SU-DHL-6 (cell line): ENCODE data around the gene SDK1.

Experiments
- H2AFZ ChIP-seq: fragments of 200-600 bp; sonication (generic); 2 replicates; pipeline ENCODE4 v1.6.1; 2014; ENCODE audit warnings: low read depth, mild to moderate bottlenecking, moderate library complexity, mixed read lengths, antibody characterized with exemption, low read length; ENCODE audit not compliant: severe bottlenecking
- H3F3A ChIP-seq: fragments of 200-600 bp; shearing (Covaris generic); 2 replicates; pipeline ENCODE4 v1.6.0; 2016; ENCODE audit warnings: antibody characterized with exemption, mild to moderate bottlenecking; ENCODE audit not compliant: insufficient read depth
- H3K27ac ChIP-seq: fragments of 200-600 bp; sonication (generic); 2 replicates; pipeline ENCODE4 v1.5.1; 2016; ENCODE audit warnings: low read depth, mild to moderate bottlenecking, low read length, moderate library complexity, mixed read lengths
- H3K27me3 ChIP-seq: fragments of 200-600 bp; sonication (generic), shearing (Covaris generic); 2 replicates; pipeline ENCODE4 v1.6.0; 2014; ENCODE audit warnings: mild to moderate bottlenecking, low read length
- H3K36me3 ChIP-seq: fragments of 200-600 bp; sonication (generic); 2 replicates; pipeline ENCODE4 v1.6.1; 2014; ENCODE audit warnings: mild to moderate bottlenecking, low read length, mixed read lengths
- H3K4me2 ChIP-seq: fragments of 300-600, 200-600 bp; shearing (Covaris generic), sonication (generic); 2 replicates; pipeline ENCODE4 v1.6.0; 2014; ENCODE audit warnings: low read length, low read depth, mild to moderate bottlenecking; ENCODE audit not compliant: poor library complexity, severe bottlenecking
- H3K4me3 ChIP-seq: fragments of 200-600 bp; sonication (generic); 2 replicates; pipeline ENCODE4 v1.5.1; 2014; ENCODE audit warnings: antibody characterized with exemption, low read length, mild to moderate bottlenecking, mixed read lengths; ENCODE audit not compliant: insufficient read depth, poor library complexity, severe bottlenecking
- H3K79me2 ChIP-seq: fragments of 200-600 bp; sonication (generic); 2 replicates; pipeline ENCODE4 v1.6.1; 2014; ENCODE audit warnings: mild to moderate bottlenecking, low read length, moderate library complexity; ENCODE audit not compliant: insufficient read depth
- H3K9ac ChIP-seq: fragments of 200-600 bp; sonication (generic); 2 replicates; pipeline ENCODE4 v1.7.0; 2014; ENCODE audit warnings: mild to moderate bottlenecking, low read length
- H3K9me2 ChIP-seq: fragments of 200-600 bp; sonication (generic); replicated peaks from 2 replicates; pipeline ENCODE4 v1.6.1; 2014; ENCODE audit warnings: low read length; ENCODE audit not compliant: insufficient read depth
- H3K9me3 ChIP-seq: fragments of 200-600 bp; sonication (generic); 2 replicates; pipeline ENCODE4 v1.6.1; 2014; ENCODE audit warnings: low read length, mixed read lengths; ENCODE audit not compliant: insufficient read depth
- H4K20me1 ChIP-seq: fragments of 200-600 bp; sonication (generic); 2 replicates; pipeline ENCODE4 v1.6.1; 2014; ENCODE audit warnings: low read depth, mild to moderate bottlenecking, antibody characterized with exemption, low read length, moderate library complexity, mixed read lengths
- EZH2phosphoT487 ChIP-seq: fragments of 200-600 bp; sonication (generic), shearing (Covaris generic); conservative IDR thresholded peaks from 2 replicates; pipeline ENCODE4 v1.6.1; 2018; ENCODE audit warnings: mild to moderate bottlenecking, antibody characterized with exemption, low read length, moderate library complexity, mixed read lengths
- TF ChIP-seq, protein P1 (sequence below): fragments of 200-600 bp; sonication (generic); IDR thresholded peaks from one replicate; pipeline ENCODE4 v1.5.1; 2017; ENCODE audit warnings: antibody characterized with exemption, mild to moderate bottlenecking, low read length, moderate library complexity; ENCODE audit not compliant: insufficient read depth, poor library complexity, severe bottlenecking

SDK1 gene

DNA sequence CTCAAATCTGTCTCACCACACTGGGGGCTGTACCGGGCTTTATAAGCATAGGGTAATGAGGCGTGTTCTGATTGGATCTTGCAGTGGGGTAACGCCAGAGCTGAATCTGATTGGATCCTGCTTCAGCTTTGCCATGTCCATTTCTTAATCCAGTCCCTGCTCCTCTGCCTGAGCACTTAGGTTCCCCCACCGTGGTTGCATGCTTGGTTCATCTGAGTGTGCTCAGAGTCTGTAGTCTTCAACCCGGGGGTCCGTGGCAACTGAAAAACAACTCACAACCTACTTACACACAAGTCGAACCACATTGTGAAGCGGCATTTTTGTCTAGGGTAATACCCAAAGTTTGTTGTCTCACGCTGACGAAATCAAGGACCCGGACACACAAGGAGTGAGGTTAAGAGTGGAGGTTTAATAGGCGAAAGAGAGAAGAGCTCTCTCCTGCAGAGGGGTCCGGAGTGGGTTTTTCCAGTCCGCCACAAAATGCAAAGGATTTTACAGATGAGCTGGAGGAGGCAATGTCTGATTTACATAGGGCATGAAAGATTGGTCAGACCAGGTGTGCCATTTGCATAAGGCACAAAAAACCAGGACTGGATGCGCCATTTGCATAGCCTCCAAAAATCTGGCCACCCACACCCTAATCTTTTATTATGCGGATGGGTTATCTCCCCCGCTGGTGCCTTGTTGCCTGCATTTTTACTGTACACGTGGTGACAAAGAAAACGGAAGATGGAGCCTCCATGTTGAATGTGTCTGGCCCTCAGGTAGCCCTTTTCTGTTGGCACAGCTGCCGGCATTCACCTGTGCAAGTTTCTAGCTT, 739.3 kb downstream of the SDK1 start:
- no peak overlapping the region for H3K4me3 ChIP-seq
- no peaks in the 10 kb centered on the region for H3K9me3 ChIP-seq
- no peaks in the 10 kb centered on the region for H3K9me2 ChIP-seq
- no peak overlapping the region for H3K4me2 ChIP-seq
- H3K36me3 ChIP-seq: no peaks in the 10 kb centered on the region
- no peak overlapping the region for H2AFZ ChIP-seq
- no peaks in the 10 kb centered on the region for H3K79me2 ChIP-seq
- H3F3A ChIP-seq: no peaks in the 10 kb centered on the region
- H4K20me1 ChIP-seq: no peaks in the 10 kb centered on the region
- no peaks in the 10 kb centered on the region for H3K27me3 ChIP-seq
- no peak overlapping the region for H3K9ac ChIP-seq
- no peak overlapping the region for H3K27ac ChIP-seq
- TF ChIP-seq, protein P1, sequence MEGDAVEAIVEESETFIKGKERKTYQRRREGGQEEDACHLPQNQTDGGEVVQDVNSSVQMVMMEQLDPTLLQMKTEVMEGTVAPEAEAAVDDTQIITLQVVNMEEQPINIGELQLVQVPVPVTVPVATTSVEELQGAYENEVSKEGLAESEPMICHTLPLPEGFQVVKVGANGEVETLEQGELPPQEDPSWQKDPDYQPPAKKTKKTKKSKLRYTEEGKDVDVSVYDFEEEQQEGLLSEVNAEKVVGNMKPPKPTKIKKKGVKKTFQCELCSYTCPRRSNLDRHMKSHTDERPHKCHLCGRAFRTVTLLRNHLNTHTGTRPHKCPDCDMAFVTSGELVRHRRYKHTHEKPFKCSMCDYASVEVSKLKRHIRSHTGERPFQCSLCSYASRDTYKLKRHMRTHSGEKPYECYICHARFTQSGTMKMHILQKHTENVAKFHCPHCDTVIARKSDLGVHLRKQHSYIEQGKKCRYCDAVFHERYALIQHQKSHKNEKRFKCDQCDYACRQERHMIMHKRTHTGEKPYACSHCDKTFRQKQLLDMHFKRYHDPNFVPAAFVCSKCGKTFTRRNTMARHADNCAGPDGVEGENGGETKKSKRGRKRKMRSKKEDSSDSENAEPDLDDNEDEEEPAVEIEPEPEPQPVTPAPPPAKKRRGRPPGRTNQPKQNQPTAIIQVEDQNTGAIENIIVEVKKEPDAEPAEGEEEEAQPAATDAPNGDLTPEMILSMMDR: no peak
- TF ChIP-seq EZH2phosphoT487: no peak

DNA sequence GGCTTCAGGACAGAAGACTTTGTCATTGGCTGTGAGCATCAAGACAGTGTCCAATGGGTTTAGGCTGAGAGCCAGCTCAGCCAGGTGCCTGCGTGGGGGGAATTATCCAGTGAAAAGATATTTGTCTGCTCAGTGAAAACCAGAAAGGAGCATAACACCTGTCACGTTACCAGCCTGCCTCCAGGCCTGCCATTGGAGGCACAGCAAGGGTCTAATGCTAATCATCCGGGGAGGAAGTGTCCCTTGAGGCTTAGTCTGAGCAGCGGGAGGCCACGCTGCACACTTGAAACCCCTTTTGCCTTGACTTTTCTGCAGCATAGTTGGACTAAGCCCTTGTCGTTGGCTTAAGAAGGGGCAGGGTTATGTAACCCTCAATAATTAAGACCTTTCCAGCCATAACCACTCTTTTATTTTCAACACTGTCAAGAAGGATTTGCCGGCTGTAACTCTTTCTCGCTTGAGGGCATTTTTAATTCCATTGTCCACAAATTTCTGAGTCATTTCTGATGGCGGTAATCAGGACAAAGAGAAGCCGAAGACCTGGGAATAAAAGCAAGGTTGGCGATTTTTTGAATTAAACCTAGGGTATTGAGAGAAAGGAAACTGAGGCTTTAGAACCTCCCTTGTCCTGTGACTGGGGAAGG, 741.5 kb downstream of the SDK1 start:
- TF ChIP-seq, protein P1: no peak
- TF ChIP-seq EZH2phosphoT487: no peak
- no peaks in the 10 kb centered on the region for H3K36me3 ChIP-seq
- H3F3A ChIP-seq: no peaks in the 10 kb centered on the region
- H4K20me1 ChIP-seq: no peaks in the 10 kb centered on the region
- H3K9ac ChIP-seq: no peak overlapping the region
- H3K4me2 ChIP-seq: no peak overlapping the region
- no peaks in the 10 kb centered on the region for H3K9me2 ChIP-seq
- H3K4me3 ChIP-seq: no peak overlapping the region
- no peaks in the 10 kb centered on the region for H3K27me3 ChIP-seq
- H3K79me2 ChIP-seq: no peaks in the 10 kb centered on the region
- no peak overlapping the region for H2AFZ ChIP-seq
- H3K27ac ChIP-seq: no peak overlapping the region
- no peaks in the 10 kb centered on the region for H3K9me3 ChIP-seq

DNA sequence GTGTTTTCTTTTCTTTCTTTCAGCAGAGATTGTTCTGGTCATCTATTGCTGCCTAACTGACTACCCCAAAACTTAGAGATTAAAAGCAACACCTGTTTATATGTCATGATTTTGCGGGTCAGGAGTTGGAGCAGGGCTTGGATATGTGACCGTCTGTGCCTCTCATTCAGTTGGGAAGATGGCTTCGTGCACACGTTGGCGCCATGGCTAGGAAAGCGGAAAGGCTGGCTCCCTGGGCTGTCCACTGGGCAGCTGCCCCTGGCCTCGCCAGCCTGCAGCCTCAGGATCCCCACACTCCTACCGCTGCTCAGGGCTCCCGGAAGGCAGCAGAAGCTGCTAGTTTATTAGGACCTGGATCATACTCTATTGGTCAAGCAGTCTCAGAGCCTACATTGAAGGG, 742.9 kb downstream of the SDK1 start:
- no peak overlapping the region for H2AFZ ChIP-seq
- TF ChIP-seq EZH2phosphoT487: no peak
- TF ChIP-seq, protein P1: no peak
- H3K36me3 ChIP-seq: no peaks in the 10 kb centered on the region
- H3F3A ChIP-seq: no peaks in the 10 kb centered on the region
- no peaks in the 10 kb centered on the region for H4K20me1 ChIP-seq
- H3K9me2 ChIP-seq: no peaks in the 10 kb centered on the region
- H3K79me2 ChIP-seq: no peaks in the 10 kb centered on the region
- H3K4me3 ChIP-seq: no peak overlapping the region
- H3K27ac ChIP-seq: no peak overlapping the region
- H3K27me3 ChIP-seq: no peaks in the 10 kb centered on the region
- H3K4me2 ChIP-seq: no peak overlapping the region
- no peak overlapping the region for H3K9ac ChIP-seq
- H3K9me3 ChIP-seq: no peaks in the 10 kb centered on the region
